HCT116 (cell line): ENCODE results near the gene COA8. TPM values are rescaled to one million over a fixed set of nuclear protein-coding genes. Genes with fewer than 3 reads are reported as not detected.

ENCODE experiments used
- ATAC-seq: fragments of 200-7000 bp; cut with Tn5 transposase; 2 replicates; pipeline ENCODE4 v1.9.1; 2020; ENCODE audit warnings: mild to moderate bottlenecking, moderate library complexity
- BruUV-seq: library from RNA; stranded (reverse); fragments of 400-500 nt; replicated peaks from 2 replicates; lab custom pipeline; 2021; lab: Mats Ljungman, UMichigan
- CTCF ChIA-PET: fragments of 300-600 bp; sonication (Branson Sonifier 250); formaldehyde crosslinking; loops from one replicate; lab custom pipeline; 2021; ENCODE audit warnings: antibody characterized with exemption; lab: Charles Lee
- POLR2A ChIA-PET: fragments of 300-600, 350-600 bp; sonication (Branson Sonifier 250); formaldehyde crosslinking; loops from one replicate; lab custom pipeline; 2021; ENCODE audit warnings: antibody characterized with exemption; lab: Charles Lee
- RAD21 ChIA-PET, 2 experiments: fragments of 300-600 bp; sonication (Branson Sonifier 250); formaldehyde crosslinking; loops; one replicate each; lab custom pipeline; 2023; ENCODE audit warnings: low total read pairs in 2 of 2; ENCODE audit not compliant: uncharacterized antibody in 2 of 2, unreplicated experiment in 2 of 2, low non-redundant PET in 1 of 2; lab: Charles Lee
- DNase-seq: peaks from one replicate; pipeline ENCODE4 v3.0.0-alpha.2; 2010; ENCODE audit warnings: low read depth, low spot score
- H2AFZ ChIP-seq: fragments of 200-600 bp; shearing (Covaris generic), sonication (generic); 2 replicates; pipeline ENCODE4 v1.6.1; 2017; ENCODE audit warnings: low read depth, mixed run types, mixed read lengths, antibody characterized with exemption, low read length; ENCODE audit not compliant: poor library complexity, severe bottlenecking
- H3K27ac ChIP-seq: 2 replicates; pipeline ENCODE4 v1.5.1; 2012; ENCODE audit warnings: low read depth, low read length
- H3K27me3 ChIP-seq: fragments of 200-600 bp; sonication (generic); 2 replicates; pipeline ENCODE4 v1.6.1; 2016; ENCODE audit warnings: mixed run types, low read length, mixed read lengths; ENCODE audit not compliant: insufficient read depth
- H3K36me3 ChIP-seq, 2 experiments: fragments of 200-500 bp in 1 of 2; fragments of 200-600 bp in 1 of 2; sonication (Bioruptor generic) in 1 of 2; sonication (generic) in 1 of 2; 2 replicates each; pipeline versions ENCODE4 v1.5.1 to v1.6.1; 2014 to 2016; ENCODE audit warnings: low read length in 2 of 2, inconsistent platforms in 1 of 2, mixed read lengths in 1 of 2, mixed run types in 1 of 2; ENCODE audit not compliant: insufficient read depth in 2 of 2, control insufficient read depth in 1 of 2
- H3K4me1 ChIP-seq, 2 experiments: fragments of 200-600 bp in 1 of 2; sonication (generic) in 1 of 2; 2 replicates each; pipeline versions ENCODE4 v1.5.1 to v1.6.1; 2012 to 2017; ENCODE audit warnings: low read length in 2 of 2, inconsistent platforms in 1 of 2, mild to moderate bottlenecking in 1 of 2, mixed read lengths in 1 of 2, mixed run types in 1 of 2, moderate library complexity in 1 of 2; ENCODE audit not compliant: insufficient read depth in 2 of 2, control insufficient read depth in 1 of 2
- H3K4me2 ChIP-seq: fragments of 200-600 bp; sonication (generic); 2 replicates; pipeline ENCODE4 v1.6.1; 2017; ENCODE audit warnings: mixed run types, low read length, mixed read lengths
- H3K4me3 ChIP-seq, 2 experiments: fragments of 200-600 bp in 1 of 2; sonication (generic) in 1 of 2; replicated peaks in 1 of 2; 2 replicates each; pipeline ENCODE4 v1.5.1; 2011 to 2016; ENCODE audit warnings: low read length in 2 of 2, control low read depth in 1 of 2, low read depth in 1 of 2, mild to moderate bottlenecking in 1 of 2, mixed read lengths in 1 of 2, mixed run types in 1 of 2
- H3K79me2 ChIP-seq: fragments of 200-600 bp; sonication (generic); 2 replicates; pipeline ENCODE4 v1.6.1; 2017; ENCODE audit warnings: mild to moderate bottlenecking, mixed run types, low read length, moderate library complexity, mixed read lengths; ENCODE audit not compliant: insufficient read depth
- H3K9ac ChIP-seq: fragments of 200-600 bp; sonication (generic); 2 replicates; pipeline ENCODE4 v1.6.1; 2016; ENCODE audit warnings: low read length, mixed read lengths
- H3K9me2 ChIP-seq: fragments of 200-600 bp; sonication (generic), shearing (Covaris generic); 2 replicates; pipeline ENCODE4 v1.6.1; 2017; ENCODE audit warnings: mixed run types, mild to moderate bottlenecking, moderate library complexity; ENCODE audit not compliant: insufficient read depth
- H3K9me3 ChIP-seq, 2 experiments: fragments of 200-500 bp in 1 of 2; fragments of 200-600 bp in 1 of 2; sonication (Bioruptor generic) in 1 of 2; sonication (generic) in 1 of 2; 2 replicates each; pipeline ENCODE4 v1.6.1; 2014 to 2017; ENCODE audit warnings: low read length in 2 of 2, mixed read lengths in 2 of 2, inconsistent platforms in 1 of 2, low read depth in 1 of 2, mild to moderate bottlenecking in 1 of 2, mixed run types in 1 of 2, moderate library complexity in 1 of 2; ENCODE audit not compliant: control insufficient read depth in 1 of 2, insufficient read depth in 1 of 2
- H4K20me1 ChIP-seq: fragments of 200-600 bp; sonication (generic), shearing (Covaris generic); 2 replicates; pipeline ENCODE4 v1.6.1; 2017; ENCODE audit warnings: mixed run types, mild to moderate bottlenecking, moderate library complexity; ENCODE audit not compliant: insufficient read depth
- CBX3 ChIP-seq: IDR thresholded peaks from 2 replicates; pipeline ENCODE4 v1.6.1; 2012; ENCODE audit warnings: low read depth
- JUND ChIP-seq: IDR thresholded peaks from 2 replicates; pipeline ENCODE4 v1.6.1; 2012
- intact Hi-C: fragments of 100-400 bp; cut with micrococcal nuclease; formaldehyde crosslinking; loops from 2 replicates; pipeline ENCODE4 v1.10.0; 2022
- total RNA-seq: library from RNA; stranded (reverse); gene quantifications from one replicate; pipeline ENCODE4 v1.2.1, GENCODE V29; 2021; ENCODE audit not compliant: unreplicated experiment
- TF ChIP-seq, protein P1 (sequence below), 3 experiments: fragments of 200-600 bp in 1 of 3; sonication (generic) in 1 of 3; IDR thresholded peaks in 2 of 3; conservative IDR thresholded peaks in 1 of 3; 2 replicates each; pipeline ENCODE4 v1.5.1; 2012 to 2017; ENCODE audit warnings: low read depth in 2 of 3, low read length in 2 of 3, antibody characterized with exemption in 1 of 3, borderline replicate concordance in 1 of 3, control low read depth in 1 of 3, mild to moderate bottlenecking in 1 of 3, mixed read lengths in 1 of 3, mixed run types in 1 of 3, moderate library complexity in 1 of 3; ENCODE audit not compliant: insufficient read depth in 1 of 3

Gene COA8
- total RNA-seq, 1 experiment from 2014 or later: 29.4 TPM

DNA sequence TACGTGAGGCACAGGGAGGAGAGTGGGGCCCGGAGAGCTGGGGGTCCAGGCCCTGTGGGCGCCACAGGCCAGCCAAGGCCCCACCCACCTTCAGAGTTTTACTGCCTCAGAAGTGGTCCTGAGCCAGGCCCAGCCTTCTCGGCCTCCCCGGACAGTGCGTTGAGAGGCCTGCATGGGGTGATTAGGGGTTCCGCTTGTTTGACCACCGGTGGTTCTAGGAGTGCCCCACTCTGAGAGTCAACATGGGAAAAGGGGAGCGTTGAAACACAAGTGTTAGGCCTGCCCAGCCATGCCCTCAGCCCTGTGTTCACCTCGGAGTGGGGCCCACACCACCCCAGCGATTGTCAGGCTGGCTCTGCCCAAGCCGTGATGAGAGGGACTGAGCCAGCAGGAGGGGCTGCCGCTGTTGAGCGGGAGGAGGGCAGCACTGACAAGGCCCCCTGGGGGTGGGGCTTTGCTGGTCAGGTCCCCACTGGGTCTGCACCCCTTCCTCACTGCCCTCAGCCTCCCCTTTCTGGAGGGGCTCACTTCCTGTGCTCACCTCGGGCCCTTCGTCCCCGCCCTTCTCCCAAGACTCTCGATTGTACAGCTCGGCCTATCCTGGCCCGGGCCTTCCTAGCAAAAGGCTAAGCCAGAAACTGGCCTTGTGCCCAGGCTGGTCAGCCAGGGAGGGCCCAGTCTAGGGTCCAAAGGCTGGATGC, 44.9 kb upstream of the COA8 start:
- ChIA-PET POLR2A (interaction anchor here (1.0 to 1.7 kb wide), 4 partner anchors 9 to 35 kb away, joined by 3 to 11 read pairs (median 4); partner anchors contain the start of gene TRMT61A), CTCF (interaction anchor here (1.6 to 3.4 kb wide), 5 partner anchors 11 to 44 kb away, joined by 4 to 38 read pairs (median 12); partner anchors contain the start of gene TRMT61A), RAD21 (interaction anchor here in 1 of 2 experiments (1.4 kb wide), 1 partner anchor 29 kb away, joined by 6 read pairs; no protein-coding TSS in a partner anchor)
- ATAC-seq: no peak
- Histone ChIP-seq H3K9me3 (no peaks in the 10 kb centered on the region), H3K4me2 (no peak overlapping the region), H3K79me2 (peaks cover 16% of the 10 kb centered on the region; the same call in 1 of the 2 replicates), H3K9me2 (no peaks in the 10 kb centered on the region), H4K20me1 (no peaks in the 10 kb centered on the region; the same call in 1 of the 2 replicates), H3K9ac (no peak overlapping the region), H3K27ac (no peak overlapping the region; the same call in 1 of the 2 replicates), H2AFZ (no peak overlapping the region), H3K27me3 (no peaks in the 10 kb centered on the region), H3K36me3 (peaks cover 0 to 12% of the 10 kb centered on the region in 2 experiments; a peak in 2 of 4 replicates), H3K4me1 (peaks cover 9 to 36% of the 10 kb centered on the region in 2 experiments; a peak in 3 of 4 replicates), H3K4me3 (no peak overlapping the region)
- DNase-seq: no peak
- TF ChIP-seq, protein P1, sequence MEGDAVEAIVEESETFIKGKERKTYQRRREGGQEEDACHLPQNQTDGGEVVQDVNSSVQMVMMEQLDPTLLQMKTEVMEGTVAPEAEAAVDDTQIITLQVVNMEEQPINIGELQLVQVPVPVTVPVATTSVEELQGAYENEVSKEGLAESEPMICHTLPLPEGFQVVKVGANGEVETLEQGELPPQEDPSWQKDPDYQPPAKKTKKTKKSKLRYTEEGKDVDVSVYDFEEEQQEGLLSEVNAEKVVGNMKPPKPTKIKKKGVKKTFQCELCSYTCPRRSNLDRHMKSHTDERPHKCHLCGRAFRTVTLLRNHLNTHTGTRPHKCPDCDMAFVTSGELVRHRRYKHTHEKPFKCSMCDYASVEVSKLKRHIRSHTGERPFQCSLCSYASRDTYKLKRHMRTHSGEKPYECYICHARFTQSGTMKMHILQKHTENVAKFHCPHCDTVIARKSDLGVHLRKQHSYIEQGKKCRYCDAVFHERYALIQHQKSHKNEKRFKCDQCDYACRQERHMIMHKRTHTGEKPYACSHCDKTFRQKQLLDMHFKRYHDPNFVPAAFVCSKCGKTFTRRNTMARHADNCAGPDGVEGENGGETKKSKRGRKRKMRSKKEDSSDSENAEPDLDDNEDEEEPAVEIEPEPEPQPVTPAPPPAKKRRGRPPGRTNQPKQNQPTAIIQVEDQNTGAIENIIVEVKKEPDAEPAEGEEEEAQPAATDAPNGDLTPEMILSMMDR (IDR thresholded peaks at IDR 0.05 in 2 of 3, conservative IDR thresholded peaks at IDR 0.05 in 1 of 3; ENCODE audit: borderline replicate concordance in 1 of 3, insufficient read depth in 1 of 3, low read depth in 2 of 3, low read length in 2 of 3): 0 out of 6 replicates have a peak, but pooled peaks of 1 of the 3 experiments have one; percentile 4
- TF ChIP-seq CBX3 (no peak), JUND (no peak)
- BruUV-seq: no TSS peak
- intact Hi-C loops: loop anchor here (1.0 kb wide), 1 partner anchor 28 kb away; no protein-coding TSS in a partner anchor
